ENCODE data around the gene PIGO. TPM values are rescaled to one million over a fixed set of nuclear protein-coding genes. Genes with fewer than 3 reads are reported as not detected.

PIGO gene
- total RNA-seq = 17.8 and 22.4 TPM in 2 replicates

GRCh38 chr9:35096035-35096849 lies at the start of gene PIGO:
PIGO (minus strand) TSS chr9:35096591; CDS start chr9:35095565, 1,026 bp downstream.

GRCh38 chr9:35115680-35116538 lies 19.5 kb upstream of the PIGO start, which contains the start of gene ATOSB:
ATOSB (minus strand) TSS chr9:35115862; CDS start chr9:35108274, 7,588 bp downstream.

GRCh38 chr9:35102769-35103659 lies 6.6 kb upstream of the PIGO start, which contains the start of gene STOML2:
STOML2 (minus strand) TSS chr9:35103131; CDS start chr9:35103094, 37 bp downstream.

GRCh38 chr9:35079426-35080341 lies 16.7 kb downstream of the PIGO start, which contains the start of gene FANCG:
FANCG (minus strand) TSS chr9:35079942; CDS start chr9:35079524, 418 bp downstream.

GRCh38 chr9:35072461-35073278 lies 23.7 kb downstream of the PIGO start, which contains the start of gene VCP:
VCP (minus strand) TSS chr9:35072625; CDS start chr9:35072353, 272 bp downstream.

Other genes starting within 250 kb of the PIGO start
- under 0.01 and 0.48 TPM in 2 replicates for gene PHF24, start 138.3 kb downstream of the PIGO start, total RNA-seq
- gene DNAJB5, start 106.8 kb downstream of the PIGO start, total RNA-seq = 2.8 and 20.2 TPM in 2 replicates
- gene VCP, start 24.0 kb downstream of the PIGO start, total RNA-seq = 237 and 359 TPM in 2 replicates
- gene FANCG, start 16.6 kb downstream of the PIGO start, total RNA-seq = 6.2 and 7.2 TPM in 2 replicates
- 270 and 319 TPM in 2 replicates for gene STOML2, start 6.5 kb upstream of the PIGO start, total RNA-seq
- gene ATOSB, start 19.3 kb upstream of the PIGO start, total RNA-seq = 7.9 and 24.3 TPM in 2 replicates
- gene UNC13B, start 65.4 kb upstream of the PIGO start, total RNA-seq = 18.8 and 21.7 TPM in 2 replicates